Liver (tissue), 9 donors: ENCODE data around the gene PIP4K2A. TPM values are rescaled to one million over a fixed set of nuclear protein-coding genes. Genes with fewer than 3 reads are reported as not detected.

Source experiments
- DNase-seq: peaks from one replicate; pipeline ENCODE4 v3.0.0-alpha.2; 2017; ENCODE audit warnings: low spot score
- H3K27ac ChIP-seq, 2 donors: one replicate each; pipeline ENCODE4 v1.7.0; 2013; ENCODE audit warnings: inconsistent platforms in 2 of 2, low read length in 2 of 2, control low read depth in 1 of 2, low read depth in 1 of 2, mild to moderate bottlenecking in 1 of 2
- H3K27me3 ChIP-seq, 4 donors: one replicate each; pipeline versions ENCODE4 v1.6.1 to v1.7.0; 2013; ENCODE audit warnings: low read length in 3 of 4, inconsistent platforms in 1 of 4, mild to moderate bottlenecking in 1 of 4, moderate library complexity in 1 of 4; ENCODE audit not compliant: control insufficient read depth in 4 of 4, insufficient read depth in 4 of 4
- H3K36me3 ChIP-seq, 4 donors: one replicate each; pipeline versions ENCODE4 v1.6.1 to v1.7.0; 2013; ENCODE audit warnings: low read length in 3 of 4, mild to moderate bottlenecking in 3 of 4, low read depth in 1 of 4, moderate library complexity in 1 of 4; ENCODE audit not compliant: control insufficient read depth in 4 of 4, insufficient read depth in 3 of 4
- H3K4me1 ChIP-seq, 4 donors: one replicate each; pipeline versions ENCODE4 v1.6.1 to v1.7.0; 2013; ENCODE audit warnings: low read length in 3 of 4, mild to moderate bottlenecking in 3 of 4, moderate library complexity in 1 of 4; ENCODE audit not compliant: control insufficient read depth in 4 of 4, insufficient read depth in 4 of 4
- H3K4me3 ChIP-seq, 3 donors: one replicate each; pipeline versions ENCODE4 v1.6.1 to v1.7.0; 2013; ENCODE audit warnings: low read length in 3 of 3, control low read depth in 1 of 3, low read depth in 1 of 3, mild to moderate bottlenecking in 1 of 3
- H3K9ac ChIP-seq, 2 donors: one replicate each; pipeline ENCODE4 v1.7.0; 2013; ENCODE audit warnings: low read length in 2 of 2, mild to moderate bottlenecking in 2 of 2, moderate library complexity in 2 of 2, control low read depth in 1 of 2, low read depth in 1 of 2
- H3K9me3 ChIP-seq, 4 donors: one replicate each; pipeline versions ENCODE4 v1.6.1 to v1.7.0; 2013; ENCODE audit warnings: low read length in 3 of 4; ENCODE audit not compliant: control insufficient read depth in 4 of 4
- ATF3 ChIP-seq: IDR thresholded peaks from 2 replicates; pipeline ENCODE4 v1.6.1; 2016; ENCODE audit warnings: antibody characterized with exemption
- CTCF ChIP-seq: fragments of 150-350 bp; IDR thresholded peaks from 2 replicates; pipeline ENCODE4 v1.5.1; 2017; ENCODE audit warnings: improper control_type of control experiment, low read depth, low read length; ENCODE audit not compliant: missing input control
- EGR1 ChIP-seq, 2 donors: IDR thresholded peaks; 2 replicates each; pipeline ENCODE4 v1.6.1; 2016 to 2018; ENCODE audit warnings: antibody characterized with exemption in 2 of 2, low read depth in 2 of 2
- FOXA1 ChIP-seq: IDR thresholded peaks from 2 replicates; pipeline ENCODE4 v1.6.1; 2016; ENCODE audit warnings: antibody characterized with exemption
- FOXA2 ChIP-seq: IDR thresholded peaks from 2 replicates; pipeline ENCODE4 v1.6.1; 2016; ENCODE audit warnings: antibody characterized with exemption
- GABPA ChIP-seq, 2 donors: IDR thresholded peaks in 1 of 2; conservative IDR thresholded peaks in 1 of 2; 2 replicates each; pipeline ENCODE4 v1.6.1; 2016; ENCODE audit warnings: antibody characterized with exemption in 2 of 2, mild to moderate bottlenecking in 1 of 2, moderate library complexity in 1 of 2
- HNF4A ChIP-seq, 2 donors: conservative IDR thresholded peaks; 2 replicates each; pipeline ENCODE4 v1.6.1; 2016; ENCODE audit warnings: antibody characterized with exemption in 2 of 2, mild to moderate bottlenecking in 2 of 2
- HNF4G ChIP-seq: IDR thresholded peaks from 2 replicates; pipeline ENCODE4 v1.6.1; 2016; ENCODE audit warnings: antibody characterized with exemption
- JUND ChIP-seq, 2 donors: IDR thresholded peaks; 2 replicates each; pipeline ENCODE4 v1.6.1; 2016; ENCODE audit warnings: antibody characterized with exemption in 2 of 2
- MAX ChIP-seq: IDR thresholded peaks from 2 replicates; pipeline ENCODE4 v1.6.1; 2016; ENCODE audit warnings: antibody characterized with exemption
- NR2F2 ChIP-seq: IDR thresholded peaks from 2 replicates; pipeline ENCODE4 v1.6.1; 2016; ENCODE audit warnings: antibody characterized with exemption
- RAD21 ChIP-seq, 2 donors: IDR thresholded peaks; 2 replicates each; pipeline ENCODE4 v1.6.1; 2016; ENCODE audit warnings: antibody characterized with exemption in 2 of 2, mild to moderate bottlenecking in 2 of 2
- REST ChIP-seq: IDR thresholded peaks from 2 replicates; pipeline ENCODE4 v1.6.1; 2016; ENCODE audit warnings: antibody characterized with exemption, mild to moderate bottlenecking
- RXRA ChIP-seq, 2 donors: IDR thresholded peaks; 2 replicates each; pipeline ENCODE4 v1.6.1; 2017 to 2018; ENCODE audit warnings: antibody characterized with exemption in 2 of 2, mild to moderate bottlenecking in 1 of 2
- SP1 ChIP-seq: IDR thresholded peaks from 2 replicates; pipeline ENCODE4 v1.6.1; 2018; ENCODE audit warnings: antibody characterized with exemption, mild to moderate bottlenecking
- TAF1 ChIP-seq: conservative IDR thresholded peaks from 2 replicates; pipeline ENCODE4 v1.6.1; 2016; ENCODE audit warnings: antibody characterized with exemption, mild to moderate bottlenecking
- YY1 ChIP-seq: IDR thresholded peaks from 2 replicates; pipeline ENCODE4 v1.6.1; 2016; ENCODE audit warnings: antibody characterized with exemption, mild to moderate bottlenecking
- ZBTB33 ChIP-seq: IDR thresholded peaks from 2 replicates; pipeline ENCODE4 v1.6.1; 2016; ENCODE audit warnings: antibody characterized with exemption
- WGBS: extraction: QIAGEN DNeasy Blood & Tissue Kit; methylation state at CpG from one replicate; pipeline ENCODE4 v1.1.7; 2013; 5-methylcytosine and 5-hydroxymethylcytosine counted together
- polyA plus RNA-seq, 2 donors: library from polyadenylated mRNA; stranded (reverse) in 1 of 2; unstranded in 1 of 2; fragments of 200-250 nt in 1 of 2; fragments of >200 nt in 1 of 2; fragmentation: Nextera tagmentation in 1 of 2; extraction: Ambion mirVana in 1 of 2; gene quantifications; one replicate each; pipeline versions ENCODE4 v1.2.1 to v1.2.3, GENCODE V29; 2013 to 2015
- total RNA-seq, 2 donors: library from RNA; depleted of rRNA; stranded (reverse); fragments of >200 nt; gene quantifications; one replicate each; pipeline ENCODE4 v1.2.3, GENCODE V29; 2014
- donor health status: healthy.
- donor health status: healthy.
- donor health status: healthy.
- donor health status: healthy.
- donor health status: healthy.

PIP4K2A gene
- total and polyA plus RNA-seq, 4 donors: 6.4 to 53.7 (median 8.6) TPM

- Histone ChIP-seq H3K27me3 (no peaks in the 10 kb centered on the region), H3K9me3 (no peaks in the 10 kb centered on the region), H3K27ac (no peak overlapping the region), H3K4me1 (no peaks in the 10 kb centered on the region), H3K36me3 (peaks cover 3 to 4% (median 3%) of the 10 kb centered on the region in 4 donors), H3K4me3 (no peak overlapping the region), H3K9ac (no peak overlapping the region)
- WGBS: 91% methylated on average over 3 of the region's 3 CpGs
- DNase-seq: no peak
- TF ChIP-seq NR2F2: no peak
- TF ChIP-seq ATF3: no peak
- TF ChIP-seq RAD21 (IDR thresholded peaks at IDR 0.05): no peak
- no peak for TF ChIP-seq TAF1
- TF ChIP-seq HNF4G: no peak
- TF ChIP-seq JUND (IDR thresholded peaks at IDR 0.05): no peak
- no peak for TF ChIP-seq GABPA (IDR thresholded peaks at IDR 0.05 in 1 of 2, conservative IDR thresholded peaks at IDR 0.05 in 1 of 2)
- TF ChIP-seq REST: no peak
- no peak for TF ChIP-seq FOXA1
- TF ChIP-seq FOXA2: no peak
- no peak for TF ChIP-seq HNF4A (conservative IDR thresholded peaks at IDR 0.05)
- TF ChIP-seq EGR1 (IDR thresholded peaks at IDR 0.05; ENCODE audit: low read depth in 2 of 2): no peak
- no peak for TF ChIP-seq SP1
- TF ChIP-seq YY1: no peak
- TF ChIP-seq ZBTB33: no peak
- TF ChIP-seq CTCF: no peak
- TF ChIP-seq MAX: no peak
- TF ChIP-seq RXRA (IDR thresholded peaks at IDR 0.05): no peak
Measured at GRCh38 chr10:22593636-22594198, 120.7 kb downstream of the PIP4K2A start.
